ENCODE data around the gene TNFSF9. TPM values are rescaled to one million over a fixed set of nuclear protein-coding genes. Genes with fewer than 3 reads are reported as not detected.

The TNFSF9 gene
- total RNA-seq, 4 donors from 2014 or later = 1.1 to 1.8 TPM; not detected in 2

GRCh38 chr19:6494438-6495036 is 36.3 kb upstream of the TNFSF9 start:
- TF ChIP-seq POLR2A (IDR thresholded peaks at IDR 0.05) (no peak), CTCF (IDR thresholded peaks at IDR 0.05 in 4 of 5, conservative IDR thresholded peaks at IDR 0.05 in 1 of 5) (no peak)
- DNase-seq (no peak), ATAC-seq (no peak)
- H3K27ac ChIP-seq = no peak overlapping the region
- H3K4me1 ChIP-seq = no peaks in the 10 kb centered on the region
- intact Hi-C loops (cut with DNase I; ENCODE audit: low total_unique reads) = no loop called here
- no peaks in the 10 kb centered on the region for H3K36me3 ChIP-seq
- H3K4me3 ChIP-seq = no peak overlapping the region
- peaks cover 0 to 2% (median 0%) of the 10 kb centered on the region in 3 donors for H3K27me3 ChIP-seq
- H3K9me3 ChIP-seq = no peaks in the 10 kb centered on the region
- in situ Hi-C loops (cut with MboI; ENCODE audit: low sequenced_read_pairs in 4 of 4) = no loop called here

GRCh38 chr19:6495947-6496346 is 34.9 kb upstream of the TNFSF9 start:
- H3K27me3 ChIP-seq = peaks cover under 1 to 6% (median 2%) of the 10 kb centered on the region in 3 donors
- in situ Hi-C loops (cut with MboI; ENCODE audit: low sequenced_read_pairs in 4 of 4) = no loop called here
- no peak for TF ChIP-seq POLR2A (IDR thresholded peaks at IDR 0.05)
- TF ChIP-seq CTCF (IDR thresholded peaks at IDR 0.05 in 4 of 5, conservative IDR thresholded peaks at IDR 0.05 in 1 of 5) = no peak

GRCh38 chr19:6498294-6499036 is 32.4 kb upstream of the TNFSF9 start:
- in situ Hi-C loops (cut with MboI; ENCODE audit: low sequenced_read_pairs in 4 of 4) = no loop called here
- no peaks in the 10 kb centered on the region for H3K9me3 ChIP-seq
- H3K27ac ChIP-seq = no peak overlapping the region
- no peak for DNase-seq
- no peak for ATAC-seq
- H3K27me3 ChIP-seq = peaks cover 21 to 29% (median 26%) of the 10 kb centered on the region in 3 donors
- intact Hi-C loops (cut with DNase I; ENCODE audit: low total_unique reads) = no loop called here
- no peak for TF ChIP-seq CTCF (IDR thresholded peaks at IDR 0.05 in 4 of 5, conservative IDR thresholded peaks at IDR 0.05 in 1 of 5)
- no peak for TF ChIP-seq POLR2A (IDR thresholded peaks at IDR 0.05)
- H3K36me3 ChIP-seq = no peaks in the 10 kb centered on the region
- no peak overlapping the region for H3K4me3 ChIP-seq
- no peaks in the 10 kb centered on the region for H3K4me1 ChIP-seq

More at GRCh38 chr19:6495947-6496346, 34.9 kb upstream of the TNFSF9 start:
- no peak overlapping the region for H3K4me3 ChIP-seq
- no peaks in the 10 kb centered on the region for H3K4me1 ChIP-seq
- H3K9me3 ChIP-seq = no peaks in the 10 kb centered on the region
- no peak overlapping the region for H3K27ac ChIP-seq
- H3K36me3 ChIP-seq = no peaks in the 10 kb centered on the region
- no peak for ATAC-seq
- intact Hi-C loops (cut with DNase I; ENCODE audit: low total_unique reads) = no loop called here
- no peak for DNase-seq

GRCh38 chr19:6499052-6499790 is 31.6 kb upstream of the TNFSF9 start:
- H3K27ac ChIP-seq = no peak overlapping the region
- TF ChIP-seq CTCF (IDR thresholded peaks at IDR 0.05 in 4 of 5, conservative IDR thresholded peaks at IDR 0.05 in 1 of 5) (no peak), POLR2A (IDR thresholded peaks at IDR 0.05) (no peak)
- H3K27me3 ChIP-seq = peaks cover 21 to 30% (median 30%) of the 10 kb centered on the region in 3 donors
- intact Hi-C loops (cut with DNase I; ENCODE audit: low total_unique reads) = no loop called here
- H3K4me1 ChIP-seq = no peaks in the 10 kb centered on the region
- ATAC-seq = no peak
- no peaks in the 10 kb centered on the region for H3K9me3 ChIP-seq
- H3K4me3 ChIP-seq = no peak overlapping the region
- no peak for DNase-seq
- H3K36me3 ChIP-seq = no peaks in the 10 kb centered on the region
- in situ Hi-C loops (cut with MboI; ENCODE audit: low sequenced_read_pairs in 4 of 4) = no loop called here
